WERI-Rb-1 (cell line): Measurements from ENCODE around the gene WFDC10A.

Source experiments
- DNase-seq: peaks from one replicate; pipeline ENCODE4 v3.0.0-alpha.2; 2020
- H3K27ac ChIP-seq: fragments of 250-450 bp; sonication (Bioruptor Pico); 2 replicates; pipeline ENCODE4 v1.5.1; 2020; ENCODE audit warnings: mild to moderate bottlenecking, moderate library complexity
- H3K27me3 ChIP-seq: fragments of 250-450 bp; sonication (Bioruptor Pico); 2 replicates; pipeline ENCODE4 v1.5.1; 2021; ENCODE audit warnings: mild to moderate bottlenecking, low read depth, moderate library complexity; ENCODE audit not compliant: insufficient read depth, severe bottlenecking
- H3K36me3 ChIP-seq: fragments of 250-450 bp; sonication (Bioruptor Pico); 2 replicates; pipeline ENCODE4 v1.5.1; 2020; ENCODE audit warnings: mild to moderate bottlenecking, moderate library complexity
- H3K4me3 ChIP-seq: 2 replicates; pipeline ENCODE4 v1.5.1; 2011; ENCODE audit warnings: low read depth, mild to moderate bottlenecking, control low read depth, low read length
- H3K9me3 ChIP-seq: fragments of 250-450 bp; sonication (Bioruptor Pico); 2 replicates; pipeline ENCODE4 v1.5.1; 2021; ENCODE audit warnings: mild to moderate bottlenecking, moderate library complexity; ENCODE audit not compliant: severe bottlenecking
- TF ChIP-seq, protein P1 (sequence below): IDR thresholded peaks from 2 replicates; pipeline ENCODE4 v1.5.1; 2011; ENCODE audit warnings: low read depth, mild to moderate bottlenecking, control low read depth, inconsistent platforms, low read length

Gene WFDC10A

DNA sequence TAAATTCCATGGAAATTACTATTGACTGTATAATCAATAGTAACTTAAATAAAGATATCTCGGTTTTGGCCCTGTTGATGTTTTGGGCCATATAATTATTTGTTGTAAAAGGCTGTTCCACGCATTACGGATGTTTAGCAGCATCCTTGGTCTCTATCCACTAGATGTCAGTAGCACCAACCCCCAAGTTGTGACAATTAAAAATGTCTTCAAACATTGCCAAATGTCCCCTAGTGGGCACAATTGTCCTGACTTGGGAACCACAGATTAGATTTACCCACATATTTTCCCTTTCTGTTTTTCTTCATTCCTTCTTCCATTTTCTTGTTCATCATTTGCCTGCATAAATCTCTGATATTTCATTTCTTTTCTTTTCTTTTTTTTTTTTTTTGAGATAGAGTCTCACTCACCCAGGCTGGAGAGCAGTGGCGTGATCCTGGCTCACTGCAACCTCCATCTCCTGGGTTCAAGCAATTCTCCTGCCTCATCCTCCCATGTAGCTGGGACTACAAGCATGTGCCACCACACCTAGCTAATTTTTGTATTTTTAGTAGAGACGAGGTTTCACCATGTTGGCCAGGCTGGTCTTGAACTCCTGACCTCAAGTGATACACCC lies 36.9 kb upstream of the WFDC10A start:
- H3K4me3 ChIP-seq = no peak overlapping the region
- peak; percentile 43 for DNase-seq
- H3K36me3 ChIP-seq = no peaks in the 10 kb centered on the region
- TF ChIP-seq, protein P1, sequence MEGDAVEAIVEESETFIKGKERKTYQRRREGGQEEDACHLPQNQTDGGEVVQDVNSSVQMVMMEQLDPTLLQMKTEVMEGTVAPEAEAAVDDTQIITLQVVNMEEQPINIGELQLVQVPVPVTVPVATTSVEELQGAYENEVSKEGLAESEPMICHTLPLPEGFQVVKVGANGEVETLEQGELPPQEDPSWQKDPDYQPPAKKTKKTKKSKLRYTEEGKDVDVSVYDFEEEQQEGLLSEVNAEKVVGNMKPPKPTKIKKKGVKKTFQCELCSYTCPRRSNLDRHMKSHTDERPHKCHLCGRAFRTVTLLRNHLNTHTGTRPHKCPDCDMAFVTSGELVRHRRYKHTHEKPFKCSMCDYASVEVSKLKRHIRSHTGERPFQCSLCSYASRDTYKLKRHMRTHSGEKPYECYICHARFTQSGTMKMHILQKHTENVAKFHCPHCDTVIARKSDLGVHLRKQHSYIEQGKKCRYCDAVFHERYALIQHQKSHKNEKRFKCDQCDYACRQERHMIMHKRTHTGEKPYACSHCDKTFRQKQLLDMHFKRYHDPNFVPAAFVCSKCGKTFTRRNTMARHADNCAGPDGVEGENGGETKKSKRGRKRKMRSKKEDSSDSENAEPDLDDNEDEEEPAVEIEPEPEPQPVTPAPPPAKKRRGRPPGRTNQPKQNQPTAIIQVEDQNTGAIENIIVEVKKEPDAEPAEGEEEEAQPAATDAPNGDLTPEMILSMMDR = peak; percentile 84
- H3K27ac ChIP-seq = no peak overlapping the region
- no peaks in the 10 kb centered on the region for H3K27me3 ChIP-seq
- no peaks in the 10 kb centered on the region for H3K9me3 ChIP-seq

DNA sequence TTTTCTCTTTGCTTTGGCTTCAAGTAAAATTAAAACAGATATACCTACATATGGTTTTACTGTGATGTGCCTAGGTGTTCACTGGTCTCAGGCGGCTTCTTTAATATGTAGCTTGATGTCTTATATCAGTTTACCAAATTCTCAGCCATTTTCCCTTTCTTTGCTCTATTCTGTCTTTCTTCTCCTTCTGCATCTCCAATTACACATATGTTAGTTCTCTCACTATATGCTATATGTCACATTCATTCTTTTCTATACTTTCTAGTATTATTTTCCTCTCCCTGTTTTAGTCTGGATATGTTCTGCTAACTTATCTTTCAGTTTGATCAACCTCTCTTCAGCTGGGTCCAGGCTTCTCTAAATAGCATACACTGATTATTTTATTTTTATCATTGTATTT lies 36.0 kb upstream of the WFDC10A start:
- Histone ChIP-seq H3K27ac (no peak overlapping the region), H3K36me3 (no peaks in the 10 kb centered on the region), H3K27me3 (no peaks in the 10 kb centered on the region), H3K9me3 (no peaks in the 10 kb centered on the region), H3K4me3 (no peak overlapping the region)
- no peak for DNase-seq
- TF ChIP-seq, protein P1 = no peak

DNA sequence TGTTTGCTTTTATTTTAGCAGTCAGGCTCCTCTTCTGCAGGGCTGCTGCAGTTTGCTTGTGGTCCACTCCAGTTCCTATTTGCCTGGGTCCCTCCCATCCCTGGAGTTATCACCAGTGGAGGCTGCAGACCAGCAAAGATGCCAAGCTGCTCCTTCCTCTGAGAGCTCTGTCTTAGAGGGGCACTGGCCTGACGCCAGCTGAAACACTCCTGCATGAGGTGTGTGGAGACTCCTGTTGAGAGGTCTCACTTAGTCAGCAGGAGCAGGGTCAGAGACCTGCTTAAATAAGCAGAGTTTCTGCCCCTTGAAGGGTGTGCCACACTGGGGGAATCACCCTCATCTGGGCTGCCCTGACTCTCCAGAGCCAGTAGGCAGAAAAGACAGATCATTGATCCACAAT lies 34.3 kb upstream of the WFDC10A start:
- H3K9me3 ChIP-seq = no peaks in the 10 kb centered on the region

DNA sequence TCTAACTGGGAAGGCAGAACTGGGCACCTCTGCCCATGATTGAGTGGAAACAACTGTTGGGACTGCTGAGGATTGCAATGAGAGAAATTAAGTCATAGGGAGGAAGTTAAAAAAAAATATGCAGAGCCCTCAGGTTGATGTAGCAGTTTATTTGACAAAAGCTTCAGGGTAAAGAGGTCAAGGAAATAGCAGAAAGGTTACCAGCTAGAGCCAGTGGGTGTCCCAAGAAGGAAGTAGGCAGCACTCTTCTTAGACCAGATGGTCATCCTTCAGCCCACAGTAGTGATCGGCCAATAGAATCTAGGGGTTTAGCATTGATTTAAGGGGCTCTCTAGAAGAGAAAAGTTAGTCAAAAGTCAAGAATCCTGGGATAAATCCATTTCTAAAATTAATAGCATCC lies 21.7 kb upstream of the WFDC10A start:
- Histone ChIP-seq H3K9me3 (peaks cover 3% of the 10 kb centered on the region), H3K36me3 (no peaks in the 10 kb centered on the region), H3K27ac (no peak overlapping the region), H3K4me3 (no peak overlapping the region), H3K27me3 (no peaks in the 10 kb centered on the region)
- DNase-seq = no peak
- TF ChIP-seq, protein P1 = no peak

More for the DNA sequence above, 34.3 kb upstream of the WFDC10A start:
- H3K36me3 ChIP-seq = no peaks in the 10 kb centered on the region
- no peak overlapping the region for H3K4me3 ChIP-seq
- DNase-seq = no peak
- H3K27ac ChIP-seq = no peak overlapping the region
- TF ChIP-seq, protein P1 = no peak
- no peaks in the 10 kb centered on the region for H3K27me3 ChIP-seq

DNA sequence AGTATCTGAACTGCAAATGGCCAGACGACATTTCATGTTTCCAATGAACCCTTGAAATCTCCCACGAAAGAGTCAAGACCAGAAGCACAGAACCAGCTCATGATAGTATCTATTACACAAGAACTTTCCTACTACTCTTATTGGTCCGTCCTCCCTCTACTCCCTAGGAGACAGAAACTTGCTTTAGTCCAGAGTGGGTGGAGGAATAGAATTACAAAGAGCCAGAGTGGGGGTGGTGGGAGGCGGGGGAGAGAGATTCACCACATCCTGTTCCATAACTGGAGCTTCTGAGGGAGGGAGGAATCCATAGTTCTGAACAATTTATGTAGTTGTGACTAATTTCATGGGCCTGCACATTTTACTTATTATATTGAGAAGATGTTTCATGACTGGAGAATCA lies 18.5 kb upstream of the WFDC10A start:
- Histone ChIP-seq H3K27ac (no peak overlapping the region), H3K4me3 (no peak overlapping the region), H3K9me3 (peaks cover 3% of the 10 kb centered on the region), H3K36me3 (no peaks in the 10 kb centered on the region), H3K27me3 (no peaks in the 10 kb centered on the region)
- TF ChIP-seq, protein P1 = no peak
- DNase-seq = no peak

DNA sequence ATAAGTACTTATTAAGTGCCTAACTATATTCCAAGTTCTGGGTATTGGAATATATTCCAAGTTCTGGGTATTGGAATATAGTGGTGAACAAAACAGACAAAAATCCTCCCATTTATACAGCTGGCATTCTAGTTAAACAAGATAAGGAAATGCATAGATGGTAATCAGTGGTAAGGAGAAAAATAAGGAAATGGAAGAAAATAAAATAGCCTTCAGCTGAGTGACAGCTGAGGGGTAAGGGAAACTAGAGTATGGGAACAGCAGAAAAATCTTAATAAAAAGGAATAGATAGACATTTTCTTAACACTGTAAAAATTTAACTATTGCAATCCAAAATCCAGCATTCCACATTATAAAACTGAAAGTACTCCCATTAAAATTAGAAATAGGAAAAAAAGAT lies 17.2 kb upstream of the WFDC10A start:
- Histone ChIP-seq H3K36me3 (no peaks in the 10 kb centered on the region), H3K27ac (no peak overlapping the region), H3K4me3 (no peak overlapping the region), H3K27me3 (no peaks in the 10 kb centered on the region), H3K9me3 (no peaks in the 10 kb centered on the region)
- TF ChIP-seq, protein P1 = no peak
- no peak for DNase-seq
